Peyer's patch (tissue), 4 donors: Measurements from ENCODE around the gene TMC6.

ENCODE experiments used
- POLR2A ChIP-seq, 2 donors: fragments of 450-650 bp; IDR thresholded peaks; one replicate each; pipeline ENCODE4 v1.5.1; 2017; ENCODE audit warnings: antibody characterized with exemption in 2 of 2, mild to moderate bottlenecking in 2 of 2, moderate library complexity in 2 of 2
- TF ChIP-seq, protein P1 (sequence below), 6 experiments: fragments of 450-650 bp in 4 of 6; fragments of 200-600 bp in 2 of 6; sonication (generic) in 1 of 6; IDR thresholded peaks; one replicate each; pipeline ENCODE4 v1.5.1; 2017 to 2019; ENCODE audit warnings: antibody characterized with exemption in 6 of 6, mild to moderate bottlenecking in 3 of 6, moderate library complexity in 1 of 6

DNA sequence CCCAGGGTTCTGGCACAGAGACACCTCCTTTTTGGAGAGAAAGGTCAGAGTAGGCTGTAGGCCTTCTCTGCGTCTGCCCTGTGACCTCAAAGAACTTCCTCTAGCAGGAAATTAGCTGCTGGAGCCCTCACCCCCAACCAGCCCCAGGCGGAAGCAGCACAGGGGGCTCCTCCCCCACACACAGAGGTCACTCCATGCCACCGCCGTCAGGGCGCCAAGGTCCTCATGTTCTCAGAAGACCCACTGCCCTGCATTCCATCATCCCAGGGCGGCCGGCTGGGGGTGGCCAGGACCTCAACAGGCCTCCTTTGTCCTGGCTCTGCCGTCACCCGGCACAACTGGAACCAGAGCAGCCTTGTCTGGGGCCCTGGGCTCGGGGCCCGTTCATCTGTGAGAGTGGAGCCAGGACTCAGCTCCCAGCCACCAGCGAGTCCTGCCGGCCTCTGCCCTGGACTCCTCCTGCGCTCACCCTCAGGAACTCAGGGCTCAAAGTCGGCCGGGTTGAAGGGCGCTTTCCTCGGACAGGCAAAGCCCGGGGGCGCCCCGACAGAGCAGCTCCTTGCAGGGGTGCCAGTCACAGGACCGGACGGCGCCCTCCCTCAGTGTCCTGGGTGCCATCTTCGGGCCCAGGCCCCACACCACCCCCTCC is 1.2 kb downstream of the TMC6 start:
- peak; percentile 31 to 57 for TF ChIP-seq POLR2A (IDR thresholded peaks at IDR 0.05)
- TF ChIP-seq, protein P1, sequence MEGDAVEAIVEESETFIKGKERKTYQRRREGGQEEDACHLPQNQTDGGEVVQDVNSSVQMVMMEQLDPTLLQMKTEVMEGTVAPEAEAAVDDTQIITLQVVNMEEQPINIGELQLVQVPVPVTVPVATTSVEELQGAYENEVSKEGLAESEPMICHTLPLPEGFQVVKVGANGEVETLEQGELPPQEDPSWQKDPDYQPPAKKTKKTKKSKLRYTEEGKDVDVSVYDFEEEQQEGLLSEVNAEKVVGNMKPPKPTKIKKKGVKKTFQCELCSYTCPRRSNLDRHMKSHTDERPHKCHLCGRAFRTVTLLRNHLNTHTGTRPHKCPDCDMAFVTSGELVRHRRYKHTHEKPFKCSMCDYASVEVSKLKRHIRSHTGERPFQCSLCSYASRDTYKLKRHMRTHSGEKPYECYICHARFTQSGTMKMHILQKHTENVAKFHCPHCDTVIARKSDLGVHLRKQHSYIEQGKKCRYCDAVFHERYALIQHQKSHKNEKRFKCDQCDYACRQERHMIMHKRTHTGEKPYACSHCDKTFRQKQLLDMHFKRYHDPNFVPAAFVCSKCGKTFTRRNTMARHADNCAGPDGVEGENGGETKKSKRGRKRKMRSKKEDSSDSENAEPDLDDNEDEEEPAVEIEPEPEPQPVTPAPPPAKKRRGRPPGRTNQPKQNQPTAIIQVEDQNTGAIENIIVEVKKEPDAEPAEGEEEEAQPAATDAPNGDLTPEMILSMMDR (IDR thresholded peaks at IDR 0.05) = no peak
